KMS-11 (cell line): Measurements from ENCODE around the gene SKOR2.

Experiments used
- H2AFZ ChIP-seq: fragments of 200-600 bp; sonication (generic); 2 replicates; pipeline ENCODE4 v1.6.1; 2016; ENCODE audit warnings: antibody characterized with exemption, mixed run types, low read depth
- H3K27ac ChIP-seq: fragments of 200-600 bp; sonication (generic); 2 replicates; pipeline ENCODE4 v1.6.1; 2016; ENCODE audit warnings: mild to moderate bottlenecking, mixed run types
- H3K27me3 ChIP-seq: fragments of 200-600 bp; sonication (generic); 2 replicates; pipeline ENCODE4 v1.6.1; 2017; ENCODE audit warnings: mild to moderate bottlenecking, low read depth, mixed run types, moderate library complexity; ENCODE audit not compliant: insufficient read depth
- H3K36me3 ChIP-seq: fragments of 200-600 bp; sonication (generic); 2 replicates; pipeline ENCODE4 v1.6.1; 2017; ENCODE audit warnings: mild to moderate bottlenecking, mixed run types; ENCODE audit not compliant: insufficient read depth
- H3K4me1 ChIP-seq: fragments of 200-600 bp; sonication (generic); 2 replicates; pipeline ENCODE4 v1.6.1; 2016; ENCODE audit warnings: mild to moderate bottlenecking, low read depth, mixed run types; ENCODE audit not compliant: poor library complexity, severe bottlenecking
- H3K4me2 ChIP-seq: fragments of 200-600 bp; sonication (generic); 2 replicates; pipeline ENCODE4 v1.7.0; 2016; ENCODE audit warnings: mild to moderate bottlenecking, mixed run types
- H3K4me3 ChIP-seq: fragments of 200-600 bp; sonication (generic); IDR thresholded peaks from 2 replicates; pipeline ENCODE4 v1.6.1; 2017; ENCODE audit warnings: low read depth, low read length, mixed read lengths; ENCODE audit not compliant: insufficient read depth
- H3K79me2 ChIP-seq: fragments of 200-600 bp; sonication (generic); 2 replicates; pipeline ENCODE4 v1.6.1; 2016; ENCODE audit warnings: low read depth, mixed run types; ENCODE audit not compliant: insufficient read depth
- H3K9ac ChIP-seq: fragments of 200-600 bp; sonication (generic); 2 replicates; pipeline ENCODE4 v1.6.1; 2016; ENCODE audit warnings: mild to moderate bottlenecking, mixed run types
- H4K20me1 ChIP-seq: fragments of 200-600 bp; sonication (generic); 2 replicates; pipeline ENCODE4 v1.6.1; 2016; ENCODE audit warnings: mild to moderate bottlenecking, mixed run types; ENCODE audit not compliant: insufficient read depth
- TF ChIP-seq, protein P1 (sequence below): fragments of 200-600 bp; sonication (generic); conservative IDR thresholded peaks from 2 replicates; pipeline ENCODE4 v1.6.1; 2017; ENCODE audit warnings: low read depth, mild to moderate bottlenecking, antibody characterized with exemption, low read length, moderate library complexity, mixed read lengths

SKOR2 gene

DNA sequence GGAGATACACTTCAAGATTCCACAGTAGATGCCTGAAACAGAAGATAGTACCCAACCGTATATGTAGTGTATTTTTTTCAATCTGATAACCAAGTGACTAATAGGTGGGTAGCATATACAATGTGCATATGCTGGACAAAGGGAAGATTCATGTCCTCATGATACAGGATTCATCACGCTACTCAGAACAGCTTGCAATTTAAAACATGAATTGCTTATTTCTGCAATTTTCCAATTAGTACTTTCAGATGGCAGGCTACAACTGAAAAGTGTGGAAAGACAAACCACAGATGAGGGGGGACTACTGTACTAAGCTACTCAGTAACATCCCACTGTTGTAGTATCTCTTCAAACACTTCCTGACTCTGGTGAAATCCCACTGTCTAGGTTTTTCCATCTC is 79.0 kb downstream of the SKOR2 start:
- Histone ChIP-seq H3K9ac (no peak overlapping the region), H4K20me1 (peaks cover under 1% of the 10 kb centered on the region; the same call in 1 of the 2 replicates), H3K36me3 (no peaks in the 10 kb centered on the region), H3K4me1 (peaks cover 58% of the 10 kb centered on the region), H3K4me3 (no peak overlapping the region), H2AFZ (no peak overlapping the region), H3K79me2 (peaks cover 72% of the 10 kb centered on the region), H3K27ac (no peak overlapping the region), H3K4me2 (no peak overlapping the region), H3K27me3 (no peaks in the 10 kb centered on the region)
- TF ChIP-seq, protein P1, sequence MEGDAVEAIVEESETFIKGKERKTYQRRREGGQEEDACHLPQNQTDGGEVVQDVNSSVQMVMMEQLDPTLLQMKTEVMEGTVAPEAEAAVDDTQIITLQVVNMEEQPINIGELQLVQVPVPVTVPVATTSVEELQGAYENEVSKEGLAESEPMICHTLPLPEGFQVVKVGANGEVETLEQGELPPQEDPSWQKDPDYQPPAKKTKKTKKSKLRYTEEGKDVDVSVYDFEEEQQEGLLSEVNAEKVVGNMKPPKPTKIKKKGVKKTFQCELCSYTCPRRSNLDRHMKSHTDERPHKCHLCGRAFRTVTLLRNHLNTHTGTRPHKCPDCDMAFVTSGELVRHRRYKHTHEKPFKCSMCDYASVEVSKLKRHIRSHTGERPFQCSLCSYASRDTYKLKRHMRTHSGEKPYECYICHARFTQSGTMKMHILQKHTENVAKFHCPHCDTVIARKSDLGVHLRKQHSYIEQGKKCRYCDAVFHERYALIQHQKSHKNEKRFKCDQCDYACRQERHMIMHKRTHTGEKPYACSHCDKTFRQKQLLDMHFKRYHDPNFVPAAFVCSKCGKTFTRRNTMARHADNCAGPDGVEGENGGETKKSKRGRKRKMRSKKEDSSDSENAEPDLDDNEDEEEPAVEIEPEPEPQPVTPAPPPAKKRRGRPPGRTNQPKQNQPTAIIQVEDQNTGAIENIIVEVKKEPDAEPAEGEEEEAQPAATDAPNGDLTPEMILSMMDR, result no peak

DNA sequence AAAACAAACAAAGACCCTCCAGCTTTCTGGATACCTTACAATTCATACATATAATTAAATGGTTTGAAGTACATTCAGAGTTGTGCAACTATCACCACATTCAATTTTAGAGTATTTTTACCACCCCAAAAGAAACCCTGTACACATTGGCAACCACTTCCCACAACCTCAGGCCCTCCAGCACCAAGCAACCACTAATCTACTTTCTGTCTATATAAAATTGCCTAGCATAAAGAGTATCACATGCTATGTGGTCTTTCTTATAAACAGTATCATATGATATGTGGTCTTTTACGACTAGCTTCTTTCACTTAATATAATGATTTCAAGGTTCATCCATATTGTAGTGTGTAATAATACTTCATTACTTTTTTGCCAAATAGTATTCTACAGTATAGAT is 82.5 kb downstream of the SKOR2 start:
- H3K4me3 ChIP-seq, result no peak overlapping the region
- no peak overlapping the region for H3K9ac ChIP-seq
- no peak overlapping the region for H2AFZ ChIP-seq
- TF ChIP-seq, protein P1, result no peak
- no peak overlapping the region for H3K27ac ChIP-seq
- H3K4me1 ChIP-seq, result peaks cover 82% of the 10 kb centered on the region
- no peak overlapping the region; the same call in 1 of the 2 replicates for H3K4me2 ChIP-seq
- H3K36me3 ChIP-seq, result no peaks in the 10 kb centered on the region
- H3K27me3 ChIP-seq, result no peaks in the 10 kb centered on the region
- H4K20me1 ChIP-seq, result peaks cover 6% of the 10 kb centered on the region
- H3K79me2 ChIP-seq, result peaks cover 82% of the 10 kb centered on the region; the same call in 1 of the 2 replicates

DNA sequence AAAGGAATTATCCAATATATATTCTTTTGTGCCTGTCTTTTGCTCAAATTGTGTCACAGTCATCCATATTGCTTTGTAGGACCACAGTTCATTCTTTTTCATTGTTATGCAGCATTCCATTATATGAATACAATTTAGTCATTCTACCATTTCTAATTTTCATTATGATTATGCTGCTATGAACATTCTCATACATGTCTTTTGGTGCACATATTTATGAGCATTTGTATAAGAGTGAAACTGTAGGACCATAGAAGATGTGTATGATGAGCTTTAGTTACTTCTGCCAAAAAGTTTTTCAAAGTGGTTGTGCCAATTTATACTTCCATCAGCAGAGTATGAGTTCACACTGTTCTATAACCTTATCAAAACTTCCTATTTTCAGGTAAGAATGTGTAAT is 83.0 kb downstream of the SKOR2 start:
- Histone ChIP-seq H3K27me3 (no peaks in the 10 kb centered on the region), H2AFZ (no peak overlapping the region), H3K4me1 (peaks cover 82% of the 10 kb centered on the region), H3K9ac (no peak overlapping the region), H3K27ac (no peak overlapping the region), H3K4me3 (no peak overlapping the region), H3K79me2 (peaks cover 82% of the 10 kb centered on the region; the same call in 1 of the 2 replicates), H4K20me1 (peaks cover 6% of the 10 kb centered on the region), H3K36me3 (no peaks in the 10 kb centered on the region), H3K4me2 (no peak overlapping the region; the same call in 1 of the 2 replicates)
- TF ChIP-seq, protein P1, result no peak

DNA sequence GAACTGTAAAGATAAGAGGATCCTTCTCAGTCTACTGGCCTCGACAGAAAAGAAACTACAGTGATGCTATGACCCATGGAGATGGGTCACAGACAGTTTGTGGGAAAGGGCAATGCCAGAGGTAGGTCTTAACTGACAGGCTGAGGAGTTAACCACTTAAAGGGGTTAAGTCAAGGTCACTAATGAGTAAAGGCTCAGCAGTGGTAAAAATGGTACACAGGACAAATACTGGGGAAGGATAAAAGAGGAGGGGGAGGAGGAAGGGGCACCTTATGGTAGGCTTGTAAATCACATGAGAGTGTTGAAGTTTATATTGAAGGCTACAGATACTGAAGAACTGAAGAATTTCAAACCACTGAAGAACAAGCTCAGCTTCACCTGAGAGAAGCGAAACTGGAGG is 85.2 kb downstream of the SKOR2 start:
- no peak overlapping the region for H3K9ac ChIP-seq

More for the DNA sequence above, 85.2 kb downstream of the SKOR2 start:
- TF ChIP-seq, protein P1, result no peak
- peaks cover 85% of the 10 kb centered on the region; the same call in 1 of the 2 replicates for H3K79me2 ChIP-seq
- no peaks in the 10 kb centered on the region for H3K27me3 ChIP-seq
- no peak overlapping the region for H3K27ac ChIP-seq
- H3K4me2 ChIP-seq, result peak overlapping the region; percentile 13
- peaks cover 74% of the 10 kb centered on the region for H3K4me1 ChIP-seq
- no peaks in the 10 kb centered on the region for H3K36me3 ChIP-seq
- H3K4me3 ChIP-seq, result no peak overlapping the region
- H4K20me1 ChIP-seq, result peaks cover 6% of the 10 kb centered on the region
- H2AFZ ChIP-seq, result no peak overlapping the region
